Activated CD8-positive, alpha-beta memory T cell treated with anti-CD3 and anti-CD28 coated beads for 1 hour (primary cell): ENCODE data around the gene BPIFB4.

Experiments
- DNase-seq, 2 donors: peaks; one replicate each; pipeline ENCODE4 v3.0.0-alpha.2; 2020; ENCODE audit warnings: low read depth in 1 of 2; ENCODE audit errors: extremely low read depth in 1 of 2

BPIFB4 gene

GRCh38 chr20:33061658-33062028 is 17.8 kb upstream of the BPIFB4 start:
- no peak for DNase-seq

GRCh38 chr20:33062105-33062824 is 17.2 kb upstream of the BPIFB4 start:
- DNase-seq, result no peak

- no peak for DNase-seq
These were observed 16.7 kb upstream of the BPIFB4 start for GRCh38 chr20:33062825-33063149.

- DNase-seq, result no peak
These were observed 16.2 kb upstream of the BPIFB4 start for GRCh38 chr20:33063271-33063670.

GRCh38 chr20:33064572-33065287 is 14.7 kb upstream of the BPIFB4 start:
- no peak for DNase-seq

GRCh38 chr20:33065785-33066184 is 13.7 kb upstream of the BPIFB4 start:
- DNase-seq, result no peak

- DNase-seq, result no peak
These were observed 11.6 kb upstream of the BPIFB4 start for GRCh38 chr20:33067806-33068205.

- DNase-seq, result no peak
These were observed 11.0 kb upstream of the BPIFB4 start for GRCh38 chr20:33068251-33068939.

GRCh38 chr20:33069673-33070072 is 9.8 kb upstream of the BPIFB4 start:
- no peak for DNase-seq

- no peak for DNase-seq
These were observed 9.1 kb upstream of the BPIFB4 start for GRCh38 chr20:33070111-33071053.

GRCh38 chr20:33071198-33071597 is 8.2 kb upstream of the BPIFB4 start:
- DNase-seq, result no peak

GRCh38 chr20:33072362-33072761 is 7.1 kb upstream of the BPIFB4 start:
- no peak for DNase-seq

- DNase-seq, result no peak
These were observed 6.6 kb upstream of the BPIFB4 start for GRCh38 chr20:33072813-33073212.

GRCh38 chr20:33074675-33075074 is 4.8 kb upstream of the BPIFB4 start:
- DNase-seq, result no peak

- no peak for DNase-seq
These were observed 4.2 kb upstream of the BPIFB4 start for GRCh38 chr20:33075281-33075680.

- no peak for DNase-seq
These were observed 2.6 kb upstream of the BPIFB4 start for GRCh38 chr20:33076662-33077372.

- no peak for DNase-seq
These were observed 2.1 kb downstream of the BPIFB4 start for GRCh38 chr20:33081411-33082154.

GRCh38 chr20:33082546-33082945 is 3.1 kb downstream of the BPIFB4 start:
- DNase-seq, result no peak

GRCh38 chr20:33083544-33084340 is 4.3 kb downstream of the BPIFB4 start:
- DNase-seq, result no peak
